PC-9 (cell line): ENCODE results near the gene CD247.

ENCODE experiments used
- EZH2 ChIP-seq: fragments of 200-600 bp; sonication (generic); IDR thresholded peaks from 2 replicates; pipeline ENCODE4 v1.8.0; 2017; ENCODE audit warnings: antibody characterized with exemption, low read depth
- TF ChIP-seq, protein P1 (sequence below): fragments of 200-600 bp; sonication (generic); conservative IDR thresholded peaks from 2 replicates; pipeline ENCODE4 v1.6.1; 2017; ENCODE audit warnings: mixed run types, antibody characterized with exemption, mild to moderate bottlenecking, moderate library complexity

DNA sequence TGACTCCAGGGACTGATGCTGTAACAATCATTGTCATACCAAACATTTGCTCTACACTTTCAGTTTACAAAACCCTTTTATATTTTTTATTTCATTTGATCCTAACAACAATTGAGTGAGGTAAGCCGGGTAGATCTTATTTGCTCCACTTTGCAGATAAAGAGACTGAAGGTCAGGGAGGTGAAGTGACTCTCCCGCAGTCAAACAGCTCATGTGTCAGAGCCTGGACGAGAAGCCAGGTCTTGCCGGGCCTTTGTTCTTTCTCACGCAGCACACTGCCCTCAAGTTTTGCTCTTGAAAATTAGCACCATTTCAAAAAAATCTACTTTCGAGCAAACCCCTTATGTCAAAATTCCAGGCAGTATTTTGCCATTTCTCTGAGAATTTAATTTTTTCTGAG is 65.2 kb downstream of the CD247 start:
- TF ChIP-seq, protein P1, sequence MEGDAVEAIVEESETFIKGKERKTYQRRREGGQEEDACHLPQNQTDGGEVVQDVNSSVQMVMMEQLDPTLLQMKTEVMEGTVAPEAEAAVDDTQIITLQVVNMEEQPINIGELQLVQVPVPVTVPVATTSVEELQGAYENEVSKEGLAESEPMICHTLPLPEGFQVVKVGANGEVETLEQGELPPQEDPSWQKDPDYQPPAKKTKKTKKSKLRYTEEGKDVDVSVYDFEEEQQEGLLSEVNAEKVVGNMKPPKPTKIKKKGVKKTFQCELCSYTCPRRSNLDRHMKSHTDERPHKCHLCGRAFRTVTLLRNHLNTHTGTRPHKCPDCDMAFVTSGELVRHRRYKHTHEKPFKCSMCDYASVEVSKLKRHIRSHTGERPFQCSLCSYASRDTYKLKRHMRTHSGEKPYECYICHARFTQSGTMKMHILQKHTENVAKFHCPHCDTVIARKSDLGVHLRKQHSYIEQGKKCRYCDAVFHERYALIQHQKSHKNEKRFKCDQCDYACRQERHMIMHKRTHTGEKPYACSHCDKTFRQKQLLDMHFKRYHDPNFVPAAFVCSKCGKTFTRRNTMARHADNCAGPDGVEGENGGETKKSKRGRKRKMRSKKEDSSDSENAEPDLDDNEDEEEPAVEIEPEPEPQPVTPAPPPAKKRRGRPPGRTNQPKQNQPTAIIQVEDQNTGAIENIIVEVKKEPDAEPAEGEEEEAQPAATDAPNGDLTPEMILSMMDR = no peak
- no peak for TF ChIP-seq EZH2
